OCI-M2 (cell line): ENCODE results near the gene OLA1.

Source experiments
- DNase-seq: peaks from one replicate; lab custom pipeline; 2025; ENCODE audit not compliant: unreplicated experiment; lab: John Stamatoyannopoulos, UW

Gene OLA1

GRCh38 chr2:174180726-174181236 lies 67.6 kb downstream of the OLA1 start:
- no peak for DNase-seq

DNA sequence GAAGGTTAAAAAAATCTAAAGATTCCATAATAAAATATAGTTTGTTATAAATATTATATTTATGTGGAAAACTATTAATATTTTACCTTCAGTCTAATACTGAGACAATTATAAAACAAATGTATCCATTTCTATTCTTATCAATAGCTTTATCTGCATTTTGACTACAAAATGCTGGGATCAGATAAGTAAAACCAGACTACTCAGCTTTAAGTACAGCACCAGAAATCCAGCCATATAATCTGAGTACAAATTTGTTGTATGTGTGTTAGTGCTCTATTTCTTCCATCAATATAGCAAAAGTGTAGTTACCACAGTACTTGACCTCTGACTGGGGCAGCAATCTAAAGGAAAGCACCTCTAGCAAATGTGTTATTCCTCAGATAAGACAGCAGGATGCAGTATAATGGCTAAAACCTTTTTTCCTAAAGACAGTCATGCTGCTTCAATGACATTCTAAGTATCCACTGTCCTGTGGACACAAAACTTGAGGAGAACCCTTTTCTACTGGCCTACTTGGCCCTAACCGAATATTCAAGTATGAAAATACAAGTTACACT lies 68.1 kb downstream of the OLA1 start:
- no peak for DNase-seq

DNA sequence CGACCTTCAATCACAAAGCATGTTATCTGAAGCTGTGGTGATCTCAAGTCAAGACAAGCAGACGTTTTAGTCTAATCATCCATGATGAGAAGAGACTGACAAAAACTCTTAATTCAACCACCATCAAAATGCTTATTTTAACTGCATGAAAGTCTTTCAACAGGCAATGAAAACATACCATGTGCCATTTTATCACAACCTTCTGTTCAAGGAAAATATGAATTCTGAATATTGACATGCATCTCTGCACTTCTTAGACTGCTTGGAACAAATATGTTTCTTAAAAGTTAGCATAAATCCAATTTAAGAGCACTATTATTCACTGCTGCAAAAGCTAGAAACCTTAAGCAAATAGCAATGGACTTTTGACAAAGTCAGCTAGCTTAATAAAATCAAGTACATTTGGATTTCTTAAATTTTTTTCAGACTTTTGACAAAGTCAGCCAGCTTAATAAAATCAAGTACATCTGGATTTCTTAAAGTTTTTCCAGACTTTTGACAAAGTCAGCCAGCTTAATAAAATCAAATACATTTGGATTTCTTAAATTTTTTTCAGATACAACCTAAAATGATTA lies 70.9 kb downstream of the OLA1 start:
- no peak for DNase-seq

- no peak for DNase-seq
Measured at GRCh38 chr2:174176898-174177297, 71.4 kb downstream of the OLA1 start.

- DNase-seq = no peak
Measured at GRCh38 chr2:174174741-174175140, 73.6 kb downstream of the OLA1 start.

- DNase-seq = no peak
Measured at GRCh38 chr2:174172802-174173355, 75.5 kb downstream of the OLA1 start.

DNA sequence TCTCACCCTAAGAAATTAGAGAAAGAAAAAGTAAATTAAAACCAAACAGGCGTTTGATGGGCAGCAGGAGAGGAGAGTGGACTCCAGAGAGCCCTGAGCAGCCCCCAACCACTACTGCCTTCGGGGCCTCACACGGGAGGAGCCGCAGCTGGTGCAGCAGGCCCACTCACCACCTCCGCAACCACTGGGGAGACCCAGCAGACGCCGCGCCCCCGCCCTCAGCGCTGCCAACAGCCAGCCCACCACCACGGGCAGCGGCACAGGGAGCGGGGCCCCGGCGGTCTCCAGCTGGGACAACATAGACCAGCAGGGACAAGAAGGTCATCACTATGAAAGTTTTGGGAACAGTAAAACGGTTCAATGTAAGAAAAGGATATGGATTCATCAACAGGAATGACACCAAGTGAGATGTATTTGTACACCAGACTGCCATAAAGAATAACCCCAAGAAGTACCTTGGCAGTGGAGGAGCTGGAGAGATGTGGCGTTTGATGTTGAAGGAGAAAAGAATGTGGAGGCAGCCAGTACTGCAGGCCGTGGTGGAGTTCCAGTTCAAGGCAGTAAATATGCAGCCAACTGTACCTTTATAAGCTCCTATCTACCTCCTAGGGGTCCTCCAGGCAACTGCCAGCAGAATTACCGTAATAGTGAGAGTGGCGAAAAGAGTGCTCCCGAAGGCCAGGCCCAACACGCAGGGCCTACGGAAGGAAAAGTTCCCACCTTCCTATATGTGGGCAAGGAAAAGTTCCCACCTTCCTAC lies 76.5 kb downstream of the OLA1 start:
- DNase-seq = no peak

DNA sequence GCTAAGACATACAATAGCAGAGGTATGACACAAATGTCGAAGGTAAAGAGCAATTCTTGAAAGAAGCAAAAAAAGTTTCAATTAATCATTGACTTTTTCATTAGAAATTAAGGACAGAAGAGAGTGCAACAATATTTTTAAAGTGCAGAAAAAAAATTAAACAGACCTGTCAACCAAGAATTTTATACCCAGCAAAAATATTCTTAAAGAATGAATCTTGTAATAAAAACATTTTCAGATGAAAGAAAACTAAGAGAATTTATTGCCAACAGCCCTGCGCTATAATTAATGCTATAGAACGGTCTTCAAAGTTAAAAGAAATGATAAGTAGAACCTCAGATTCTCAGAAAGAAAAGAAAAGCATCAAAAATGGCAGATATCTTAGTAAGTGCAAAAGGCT lies 79.0 kb downstream of the OLA1 start:
- DNase-seq = no peak

- DNase-seq = no peak
Measured at GRCh38 chr2:174166261-174166660, 82.1 kb downstream of the OLA1 start.

GRCh38 chr2:174161490-174161889 lies 86.8 kb downstream of the OLA1 start:
- DNase-seq = no peak

DNA sequence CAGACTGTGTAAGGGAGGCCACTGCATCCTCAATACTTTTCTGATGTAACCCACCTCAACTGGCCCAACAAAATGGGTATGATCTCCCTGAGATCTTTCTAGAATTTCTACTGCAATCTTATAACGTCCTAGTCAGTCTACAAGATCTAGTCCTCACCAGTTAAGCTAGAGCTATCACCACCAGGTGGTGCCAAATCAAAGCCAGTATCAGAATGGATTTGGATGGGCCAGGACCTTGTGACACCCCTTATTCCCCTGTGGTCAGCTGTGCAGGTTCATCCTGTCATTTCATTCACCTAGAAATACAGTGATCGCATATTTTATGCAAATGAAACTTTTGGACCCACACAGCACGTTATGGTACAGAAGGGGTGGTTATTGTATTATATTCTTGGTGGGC lies 90.3 kb downstream of the OLA1 start:
- DNase-seq = no peak

DNA sequence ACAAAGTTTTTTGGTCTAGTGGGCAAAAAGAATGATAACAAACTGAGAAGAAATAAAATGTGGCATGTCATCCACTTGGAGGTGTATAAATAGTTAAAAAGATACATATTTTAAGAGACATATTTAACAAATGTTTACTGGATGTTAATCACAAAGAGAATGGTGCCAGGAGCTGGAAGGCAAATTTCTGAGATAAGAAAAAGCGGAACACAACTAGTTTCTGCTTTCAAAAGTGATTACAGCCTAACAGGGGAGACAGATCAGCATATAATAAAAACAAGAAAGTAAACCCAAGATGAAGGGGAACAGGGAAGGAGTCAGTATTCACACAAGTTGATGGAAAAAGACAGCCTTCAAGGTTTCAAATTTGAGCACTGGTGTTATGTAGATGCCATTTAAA lies 91.3 kb downstream of the OLA1 start:
- DNase-seq = no peak

GRCh38 chr2:174153757-174154680 lies 94.3 kb downstream of the OLA1 start:
- no peak for DNase-seq

DNA sequence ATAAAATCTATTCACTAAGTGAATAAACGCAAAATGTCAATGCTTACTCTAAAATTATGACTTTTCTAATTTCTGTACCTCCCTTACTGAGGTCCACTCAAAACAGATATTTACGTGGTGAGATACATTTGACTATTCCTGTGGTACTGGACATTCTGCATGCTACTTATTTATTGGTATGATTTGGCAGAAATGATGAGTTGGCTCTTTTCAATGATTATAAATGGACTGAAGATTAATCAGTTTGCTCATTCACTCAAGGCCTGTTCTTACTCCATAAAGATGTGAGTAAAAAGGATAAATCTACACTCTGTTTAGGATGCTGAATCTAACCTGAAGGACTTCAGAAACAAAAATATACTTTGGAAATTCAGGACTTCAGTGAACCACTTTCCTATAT lies 98.8 kb downstream of the OLA1 start:
- no peak for DNase-seq

DNA sequence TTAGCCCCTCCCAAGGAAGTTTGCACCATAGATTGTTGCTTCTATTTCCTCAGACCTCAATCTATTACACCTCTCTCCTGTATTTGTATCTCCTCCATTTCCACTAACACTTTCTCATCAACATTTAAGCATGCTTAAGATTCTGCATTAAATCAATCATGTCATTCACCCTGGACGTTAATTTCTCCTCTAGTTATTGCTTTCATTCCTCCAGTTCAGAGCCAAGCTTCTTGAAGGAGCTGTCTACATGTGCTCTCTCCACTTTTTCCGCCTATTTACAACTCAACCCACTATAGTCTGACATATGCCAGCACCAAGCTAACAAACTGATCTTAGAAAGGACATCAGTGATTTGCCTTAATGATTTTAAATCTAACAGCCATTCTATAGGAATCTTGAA lies 99.5 kb downstream of the OLA1 start:
- DNase-seq = no peak

- DNase-seq = no peak
Measured at GRCh38 chr2:174145827-174146226, 102.5 kb downstream of the OLA1 start.

DNA sequence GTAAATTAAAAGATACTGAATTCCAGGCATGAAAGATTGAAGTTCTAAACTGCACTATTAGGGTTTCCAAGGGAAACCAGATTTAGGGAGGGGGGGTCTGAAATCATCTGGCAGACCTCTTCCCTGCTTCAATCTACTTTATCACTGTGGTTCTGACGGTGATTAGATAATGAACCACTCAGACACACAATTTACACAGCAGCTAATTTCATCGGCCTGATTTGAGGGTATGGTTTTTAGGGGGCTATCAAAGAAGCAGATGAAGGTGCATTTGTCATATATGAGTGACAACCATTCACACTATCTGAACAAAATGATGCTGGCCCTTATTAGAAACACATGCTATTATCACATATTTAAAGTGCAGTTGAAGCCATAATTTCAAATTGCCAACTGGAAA lies 106.0 kb downstream of the OLA1 start:
- DNase-seq = no peak

GRCh38 chr2:174138161-174138560 lies 110.2 kb downstream of the OLA1 start:
- DNase-seq = no peak

DNA sequence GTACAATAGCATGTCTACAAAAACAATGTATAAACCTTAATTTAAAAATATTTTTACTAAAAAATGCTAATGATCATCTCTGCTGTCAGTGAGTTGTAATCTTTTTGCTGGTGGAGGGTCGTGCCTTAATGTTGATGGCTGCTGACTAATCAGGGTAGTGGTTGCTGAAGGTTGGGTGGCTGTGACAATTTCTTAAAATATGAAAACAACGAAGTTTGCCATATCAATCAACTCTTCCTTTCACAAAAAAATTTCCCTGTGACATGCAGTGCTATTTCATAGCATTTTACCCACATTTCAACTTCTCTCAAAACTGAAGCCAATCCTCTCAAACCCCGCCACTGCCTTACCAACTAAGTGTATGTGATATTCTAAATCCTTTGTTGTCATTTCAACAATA lies 112.4 kb downstream of the OLA1 start:
- no peak for DNase-seq

- no peak for DNase-seq
Measured at GRCh38 chr2:174125090-174125489, 123.2 kb downstream of the OLA1 start.

- no peak for DNase-seq
Measured at GRCh38 chr2:174124181-174124580, 124.2 kb downstream of the OLA1 start.
